ENCODE results near the gene HOMER2. TPM values are rescaled to one million over a fixed set of nuclear protein-coding genes. Genes with fewer than 3 reads are reported as not detected.
"Not testable (repeated sequence)": the region's sequence is repeated elsewhere in the genome, so short reads cannot be mapped to it uniquely, and the experiment has no call there.

HOMER2 gene
- total RNA-seq, 2 donors from 2014 or later, result 2.7 to 3.0 TPM

- intact Hi-C loops (cut with DNase I), result no loop called here
These were observed 43.3 kb downstream of the HOMER2 start for GRCh38 chr15:82909080-82909815.

GRCh38 chr15:82907350-82907749 lies 45.2 kb downstream of the HOMER2 start:
- no peak for DNase-seq (ENCODE audit: low spot score)
- intact Hi-C loops (cut with DNase I), result no loop called here

More at GRCh38 chr15:82909080-82909815, 43.3 kb downstream of the HOMER2 start:
- DNase-seq (ENCODE audit: low spot score), result no peak

DNA sequence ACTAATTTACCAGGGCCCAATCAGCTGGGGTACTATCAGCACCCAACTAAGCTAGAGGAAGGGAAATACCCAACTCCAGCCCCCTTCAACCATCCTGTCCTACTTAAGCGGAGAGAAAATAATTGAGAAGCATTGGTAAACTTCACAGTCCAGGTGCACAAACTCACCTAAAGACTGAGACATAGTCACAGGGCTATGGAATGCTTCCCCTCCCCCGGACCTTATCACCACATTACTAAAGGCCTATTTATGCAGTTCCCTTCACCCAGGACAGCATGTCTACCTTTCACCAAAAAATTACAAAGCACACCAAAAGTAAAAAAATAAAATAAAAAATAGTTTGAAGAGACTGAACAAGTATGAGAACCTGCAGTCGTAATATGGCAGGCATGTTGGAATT lies 47.9 kb downstream of the HOMER2 start:
- no peak for DNase-seq (ENCODE audit: low spot score)
- intact Hi-C loops (cut with DNase I), result no loop called here

- intact Hi-C loops (cut with DNase I), result no loop called here
- no peak for DNase-seq (ENCODE audit: low spot score)
These were observed 49.0 kb downstream of the HOMER2 start for GRCh38 chr15:82903511-82903910.

DNA sequence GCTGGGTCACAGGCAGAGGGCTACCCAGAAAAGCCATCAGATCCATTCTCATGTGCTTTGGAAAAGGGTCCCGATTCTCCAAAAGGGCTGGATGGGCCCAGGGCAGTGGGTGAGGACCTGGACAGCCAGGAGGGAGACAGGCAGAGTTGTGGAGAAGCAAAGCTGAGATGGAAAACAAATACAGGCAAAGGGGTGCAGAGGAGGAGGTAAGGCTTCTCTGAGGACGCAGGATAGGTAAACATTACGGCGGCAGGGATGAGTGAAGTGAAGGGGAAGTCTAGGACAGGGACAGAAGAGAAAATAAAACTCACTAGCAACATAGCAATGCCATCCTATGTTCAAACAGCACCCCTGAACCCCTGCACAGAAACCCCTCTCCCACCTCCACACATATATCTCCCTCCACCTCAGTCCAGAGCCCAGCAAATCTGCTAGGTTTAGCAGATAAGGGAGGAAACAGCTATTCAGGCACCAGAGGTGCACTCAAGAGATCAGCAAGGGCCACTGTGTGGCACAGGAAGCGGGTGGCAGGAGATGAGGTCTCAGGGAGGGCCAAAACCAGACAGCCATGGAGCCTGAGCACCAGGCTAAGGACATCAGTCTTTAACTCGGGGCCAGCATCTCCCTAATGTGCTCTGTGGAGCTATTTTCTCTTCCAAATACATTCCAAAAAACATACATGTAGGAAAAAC lies 51.3 kb downstream of the HOMER2 start:
- intact Hi-C loops (cut with DNase I), result no loop called here
- DNase-seq (ENCODE audit: low spot score), result no peak

GRCh38 chr15:82900511-82901060 lies 51.9 kb downstream of the HOMER2 start:
- no peak for DNase-seq (ENCODE audit: low spot score)
- intact Hi-C loops (cut with DNase I), result no loop called here

GRCh38 chr15:82898961-82899360 lies 53.6 kb downstream of the HOMER2 start:
- intact Hi-C loops (cut with DNase I), result no loop called here
- no peak for DNase-seq (ENCODE audit: low spot score)

GRCh38 chr15:82895983-82896382 lies 56.5 kb downstream of the HOMER2 start:
- no peak for DNase-seq (ENCODE audit: low spot score)
- intact Hi-C loops (cut with DNase I), result no loop called here

- intact Hi-C loops (cut with DNase I), result no loop called here
- no peak for DNase-seq (ENCODE audit: low spot score)
These were observed 57.5 kb downstream of the HOMER2 start for GRCh38 chr15:82894971-82895520.

DNA sequence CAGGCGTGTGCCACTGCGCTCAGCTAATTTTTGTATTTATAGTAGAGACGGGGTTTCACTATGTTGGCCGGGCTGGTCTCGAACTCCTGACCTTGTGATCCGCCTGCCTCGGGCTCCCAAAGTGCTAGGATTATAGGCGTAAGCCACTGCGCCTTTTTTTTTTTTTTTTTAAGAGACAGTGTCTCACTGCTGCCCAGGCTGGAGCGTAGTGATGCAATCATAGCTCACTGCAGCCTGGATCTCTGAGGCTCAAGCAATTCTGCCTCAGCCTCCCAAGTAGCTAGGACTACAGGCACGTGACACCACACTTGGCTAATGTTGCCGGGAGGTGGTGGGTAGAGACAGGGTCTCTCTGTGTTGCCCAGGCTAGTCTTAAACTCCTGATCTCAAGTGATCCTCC lies 59.0 kb downstream of the HOMER2 start:
- DNase-seq (ENCODE audit: low spot score); intact Hi-C loops (cut with DNase I): not testable (repeated sequence)

DNA sequence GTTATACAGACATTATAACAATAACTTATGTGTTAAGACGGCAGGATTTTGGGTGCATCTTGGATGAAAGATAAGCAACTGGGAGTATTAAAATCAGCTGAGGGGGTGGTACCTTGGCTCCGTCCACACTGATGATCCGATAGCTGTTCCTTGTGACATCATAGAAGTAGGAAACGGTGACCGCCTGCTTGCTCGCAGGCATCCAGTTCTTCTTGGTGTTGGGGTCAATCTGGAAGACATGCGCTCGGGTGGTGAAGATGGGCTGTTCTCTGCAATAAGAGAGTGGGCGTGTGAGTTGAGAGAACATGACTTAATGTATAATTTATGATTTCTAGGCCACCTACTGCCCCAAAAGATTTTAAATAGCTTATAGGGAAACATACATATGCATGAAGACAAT lies 59.9 kb downstream of the HOMER2 start:
- no peak for DNase-seq (ENCODE audit: low spot score)
- intact Hi-C loops (cut with DNase I), result no loop called here

GRCh38 chr15:82890995-82891390 lies 61.5 kb downstream of the HOMER2 start:
- intact Hi-C loops (cut with DNase I), result no loop called here
- DNase-seq (ENCODE audit: low spot score), result no peak

GRCh38 chr15:82890338-82890994 lies 62.1 kb downstream of the HOMER2 start:
- DNase-seq (ENCODE audit: low spot score), result no peak
- intact Hi-C loops (cut with DNase I), result no loop called here

- peak; percentile 28 for DNase-seq (ENCODE audit: low spot score)
- intact Hi-C loops (cut with DNase I), result no loop called here
These were observed 70.1 kb downstream of the HOMER2 start for GRCh38 chr15:82882273-82882928.

GRCh38 chr15:82881747-82882146 lies 70.8 kb downstream of the HOMER2 start:
- DNase-seq (ENCODE audit: low spot score), result no peak
- intact Hi-C loops (cut with DNase I), result no loop called here

- DNase-seq (ENCODE audit: low spot score), result no peak
- intact Hi-C loops (cut with DNase I), result no loop called here
These were observed 71.8 kb downstream of the HOMER2 start for GRCh38 chr15:82880704-82881103.

- no peak for DNase-seq (ENCODE audit: low spot score)
- intact Hi-C loops (cut with DNase I), result no loop called here
These were observed 74.2 kb downstream of the HOMER2 start for GRCh38 chr15:82878325-82878724.

GRCh38 chr15:82877825-82878224 lies 74.7 kb downstream of the HOMER2 start:
- intact Hi-C loops (cut with DNase I), result no loop called here
- no peak for DNase-seq (ENCODE audit: low spot score)

DNA sequence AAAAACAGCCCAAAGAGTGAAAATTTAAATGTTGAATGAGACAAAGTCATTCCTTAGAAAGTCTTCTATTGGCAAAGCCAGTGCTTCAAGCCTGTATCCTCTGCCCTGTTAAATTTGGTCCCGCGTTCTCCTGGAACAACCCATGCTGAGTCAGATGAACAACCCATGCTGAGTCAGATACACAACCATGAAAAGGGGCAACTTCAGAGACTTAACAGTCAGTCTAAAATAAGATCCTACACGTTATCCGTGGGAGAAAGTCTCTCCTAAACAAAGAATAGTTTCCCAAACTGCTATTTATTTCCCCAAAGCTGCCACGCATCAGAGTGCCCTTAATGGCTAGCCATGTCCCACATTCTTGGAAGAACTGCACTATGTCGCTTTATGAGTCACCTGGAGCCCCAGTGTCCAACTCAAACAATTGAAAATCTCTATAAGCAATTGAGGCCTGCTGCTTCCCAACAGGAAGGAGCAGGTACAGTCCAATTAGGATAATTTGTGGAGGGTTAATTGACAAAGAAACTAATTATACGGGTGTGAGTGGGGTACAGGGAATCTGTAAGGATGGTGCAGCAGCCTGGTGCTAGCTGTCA lies 77.0 kb downstream of the HOMER2 start:
- intact Hi-C loops (cut with DNase I), result no loop called here
- DNase-seq (ENCODE audit: low spot score), result no peak
